Activated CD4-positive, alpha-beta T cell treated with anti-CD3 and anti-CD28 coated beads, Interleukin-10, Interleukin-2, amounts not matched to agents 100 ng/mL and 50 ng/mL, durations not matched to agents 16 hours and 8 hours (primary cell): Measurements from ENCODE around the gene DGKG.
A peak's percentile ranks its signal among the peaks of the same experiment; 100 is the strongest.

ENCODE experiments used
- DNase-seq: peaks from one replicate; pipeline ENCODE4 v3.0.0-alpha.2; 2020

Gene DGKG

GRCh38 chr3:186361762-186362536 lies at the start of gene DGKG:
Gene DGKG (minus strand): TSS chr3:186362234. CDS start chr3:186320459, 41,775 bp downstream.
- DNase-seq = peak; percentile 59

DNA sequence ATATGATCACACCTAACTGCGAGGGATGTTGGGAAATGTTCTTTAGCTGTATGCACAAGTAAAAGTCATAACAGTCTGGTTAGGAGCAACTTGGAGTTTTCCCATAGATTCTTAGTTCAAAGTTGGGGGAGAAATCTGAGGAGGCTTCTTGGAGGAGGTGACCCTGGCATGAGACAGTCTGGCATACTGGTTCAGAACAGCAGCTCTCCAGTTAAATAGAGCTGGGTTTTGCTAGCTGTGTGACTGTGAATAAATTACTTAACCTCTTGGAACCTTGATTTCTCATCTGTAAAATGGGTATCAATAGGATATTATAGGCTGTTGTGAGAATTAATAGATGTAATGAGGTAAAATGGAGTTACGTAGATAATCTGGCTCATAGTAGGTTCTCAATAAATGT lies 49.1 kb upstream of the DGKG start:
- DNase-seq = no peak

DNA sequence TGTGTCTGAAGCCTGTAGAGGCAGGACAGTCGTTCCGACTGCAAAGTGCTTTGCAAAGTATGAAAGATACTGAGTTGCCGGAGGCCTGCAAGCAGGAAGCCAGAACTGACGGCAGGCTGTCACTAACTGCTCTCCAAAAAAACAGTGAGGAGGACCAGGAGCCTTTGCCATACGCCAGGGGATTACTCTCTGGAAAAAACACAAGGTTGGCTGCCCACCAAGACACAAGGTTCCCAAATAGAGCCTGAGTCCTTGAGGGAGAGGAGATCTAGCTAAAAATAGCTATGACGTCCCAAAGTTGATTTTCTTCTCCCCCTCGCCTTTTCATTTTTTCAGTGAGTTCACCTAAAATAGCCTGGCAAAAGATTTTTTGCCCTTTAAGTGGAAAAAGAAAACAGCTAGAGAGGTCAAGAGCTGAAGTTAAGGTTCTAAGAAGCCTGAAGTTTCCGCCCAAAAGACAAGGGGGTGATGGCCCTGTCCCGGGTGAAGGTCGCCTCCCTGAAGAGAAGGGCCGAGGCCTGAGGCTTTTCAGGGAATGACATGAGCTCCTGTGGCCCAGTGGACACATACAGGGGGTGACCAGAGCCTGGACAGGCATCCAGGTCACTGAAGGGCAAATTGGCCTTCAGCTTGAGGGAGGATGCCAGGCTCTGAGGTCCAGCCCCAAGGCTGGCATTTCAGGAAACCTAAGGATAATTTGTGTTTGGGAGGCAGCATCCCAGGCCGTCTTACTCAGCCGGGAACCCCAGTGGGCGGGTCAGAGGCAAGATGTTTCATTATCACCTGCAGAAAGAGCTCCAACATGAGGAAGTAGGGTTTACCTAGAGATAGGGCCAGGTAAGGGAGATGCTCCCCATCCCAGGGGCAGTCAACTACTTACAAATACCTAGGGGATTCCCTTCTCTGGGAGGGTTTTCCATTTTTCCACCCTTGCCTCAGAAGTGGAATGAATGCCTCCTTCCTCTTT lies 44.9 kb upstream of the DGKG start:
- no peak for DNase-seq

GRCh38 chr3:186401556-186401955 lies 39.5 kb upstream of the DGKG start:
- DNase-seq = no peak

DNA sequence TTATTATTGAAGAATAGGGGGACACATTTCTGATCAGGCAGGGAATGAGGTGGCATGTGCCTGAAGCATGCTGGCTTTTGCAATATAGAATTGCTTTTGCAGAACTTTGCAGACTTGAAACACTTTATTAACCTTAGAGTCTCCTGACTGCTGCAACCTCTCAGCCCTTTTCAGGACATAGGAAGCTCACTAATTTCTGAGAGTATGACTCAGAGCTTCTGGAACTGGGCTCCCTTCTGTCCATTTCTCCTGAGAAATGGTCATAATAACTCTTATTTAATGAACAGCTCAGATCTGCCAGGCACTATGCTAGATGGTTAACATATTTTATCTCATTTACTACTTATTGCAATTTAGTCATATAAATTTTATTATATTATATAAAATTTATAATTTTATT lies 38.6 kb upstream of the DGKG start:
- DNase-seq = no peak

GRCh38 chr3:186400026-186400425 lies 38.0 kb upstream of the DGKG start:
- no peak for DNase-seq

- no peak for DNase-seq
Observed at GRCh38 chr3:186394566-186395217, 32.7 kb upstream of the DGKG start.

GRCh38 chr3:186386883-186387560 lies 25.0 kb upstream of the DGKG start:
- peak; percentile 53 for DNase-seq

DNA sequence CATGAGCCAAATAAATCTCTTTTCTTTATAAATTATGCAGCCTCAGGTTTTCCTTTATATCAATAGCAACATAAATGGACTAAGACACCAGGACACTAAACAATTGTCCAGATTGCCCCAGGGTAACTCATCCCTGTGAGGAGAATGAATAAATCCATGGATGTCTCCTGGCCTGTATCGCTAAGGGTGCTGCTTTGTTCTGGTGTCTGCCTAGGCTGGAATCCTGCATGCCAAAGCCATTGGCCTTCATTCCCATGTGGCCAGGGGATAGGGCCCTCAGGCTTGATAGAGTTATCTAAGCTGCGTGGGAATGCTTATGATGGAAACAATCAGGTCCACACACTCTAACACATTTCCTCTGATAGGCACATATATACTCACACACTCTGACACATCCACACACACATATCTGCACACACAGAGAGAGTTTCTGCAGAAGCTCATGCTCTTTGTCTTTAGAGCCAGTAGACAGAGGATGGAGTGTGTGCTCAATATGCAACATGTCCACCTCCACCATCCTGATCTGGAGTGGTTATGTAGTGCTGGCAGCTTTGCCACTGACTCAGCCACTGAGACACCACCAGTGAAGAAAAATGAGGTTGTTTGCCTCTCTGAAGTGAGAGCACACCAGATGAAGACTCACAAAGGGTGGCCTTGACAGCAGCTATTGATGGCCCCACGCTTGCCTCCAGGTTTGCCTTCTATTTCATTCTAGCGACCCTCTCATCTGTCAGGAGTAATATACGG lies 24.0 kb upstream of the DGKG start:
- DNase-seq = no peak

GRCh38 chr3:186383026-186383993 lies 21.3 kb upstream of the DGKG start:
- DNase-seq = no peak

- DNase-seq = no peak
Observed at GRCh38 chr3:186382217-186382885, 20.3 kb upstream of the DGKG start.

DNA sequence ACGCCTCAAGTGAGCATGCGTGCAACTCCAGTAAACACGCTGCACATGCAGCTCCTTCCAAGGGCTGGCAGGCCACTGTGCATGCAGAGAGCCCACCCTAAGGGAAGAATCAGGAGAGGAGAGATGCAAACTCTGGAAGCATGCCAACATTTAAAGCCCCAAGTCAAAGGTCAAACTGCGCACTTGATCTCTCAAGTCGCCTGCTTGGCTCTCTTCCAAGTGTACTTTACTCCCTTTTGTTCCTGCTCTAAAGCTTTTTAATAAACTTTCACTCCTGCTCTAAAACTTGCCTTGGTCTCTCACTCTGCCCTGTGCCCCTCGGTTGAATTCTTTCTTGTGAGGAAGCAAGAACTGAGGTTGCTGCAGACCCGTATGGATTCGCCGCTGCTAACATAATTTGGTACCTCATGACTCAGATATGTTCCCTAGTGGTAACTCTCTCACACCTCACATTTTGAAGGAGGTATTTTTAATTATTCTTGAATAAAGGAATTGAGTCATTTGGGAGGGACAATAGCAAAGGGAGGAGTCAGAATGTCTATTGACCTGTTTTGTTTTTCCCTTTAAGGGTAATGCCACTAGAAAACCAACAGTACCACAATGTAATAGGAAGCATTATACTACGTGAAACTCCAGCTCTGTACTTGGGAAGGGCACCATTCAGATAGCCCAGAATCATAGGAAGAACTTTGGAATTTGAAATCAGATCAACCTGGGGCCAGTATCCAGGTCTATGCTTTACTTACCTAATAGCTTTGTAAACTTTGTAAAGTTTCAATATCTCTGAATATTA lies 19.6 kb upstream of the DGKG start:
- DNase-seq = no peak

- DNase-seq = peak; percentile 27
Observed at GRCh38 chr3:186380622-186381380, 18.8 kb upstream of the DGKG start.

DNA sequence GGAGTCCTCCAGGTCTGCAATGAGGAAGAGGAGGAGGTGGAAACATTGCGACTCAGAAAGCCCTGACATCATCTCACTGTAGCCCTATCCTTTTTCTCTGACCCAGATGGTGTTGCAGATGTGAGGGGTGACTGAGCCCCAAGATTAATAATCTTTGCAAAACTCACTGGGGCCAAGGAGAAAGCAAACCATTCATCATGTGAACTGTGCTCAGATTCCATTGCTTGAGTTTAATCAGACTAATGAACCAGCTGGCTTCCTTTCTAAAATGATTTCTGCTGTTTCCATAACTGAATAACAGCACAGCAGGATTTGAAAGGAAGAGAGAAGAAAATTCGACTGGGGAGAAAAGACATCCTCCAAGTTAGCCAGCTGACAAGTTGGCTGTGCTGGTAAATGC lies 13.4 kb upstream of the DGKG start:
- DNase-seq = no peak

GRCh38 chr3:186374376-186374775 lies 12.3 kb upstream of the DGKG start:
- DNase-seq = no peak

DNA sequence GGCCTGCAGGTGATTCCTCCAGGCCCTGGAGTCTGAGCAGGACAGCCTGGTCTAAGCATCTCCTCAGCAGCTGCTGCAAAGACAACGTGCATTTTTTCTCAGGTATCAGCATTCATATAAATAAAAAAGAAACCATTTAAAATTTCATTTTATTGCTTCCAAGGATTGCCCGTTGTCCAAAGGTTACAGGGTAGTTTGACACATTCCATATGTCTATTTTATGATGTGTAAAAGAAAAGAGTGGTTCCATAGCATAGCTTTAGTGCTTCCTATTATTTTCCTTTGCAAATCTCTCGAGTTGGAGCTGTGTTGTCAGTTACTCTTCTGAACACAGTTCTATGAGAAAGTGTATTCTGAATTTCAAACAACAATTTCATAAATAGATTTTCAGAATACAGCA lies 7.2 kb upstream of the DGKG start:
- no peak for DNase-seq

DNA sequence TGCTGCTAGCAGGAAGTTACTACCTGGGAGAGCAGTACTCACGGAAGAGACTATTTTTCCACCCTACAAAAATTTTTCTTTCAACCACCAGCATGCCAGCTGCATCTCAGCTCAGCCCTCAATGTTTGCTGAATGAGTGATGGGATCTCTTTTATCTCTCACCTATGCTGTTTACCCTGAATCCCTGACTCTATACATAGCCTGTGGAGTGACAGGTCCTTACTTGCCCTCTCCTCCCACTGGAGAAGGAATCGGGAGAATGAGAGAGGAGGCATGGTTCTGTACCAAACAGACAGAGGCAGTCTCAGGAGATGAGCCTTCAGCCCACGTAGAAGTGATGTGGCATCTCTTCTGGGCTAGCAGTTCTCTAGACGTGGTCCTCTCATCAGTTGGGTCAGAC lies 6.7 kb upstream of the DGKG start:
- DNase-seq = no peak

DNA sequence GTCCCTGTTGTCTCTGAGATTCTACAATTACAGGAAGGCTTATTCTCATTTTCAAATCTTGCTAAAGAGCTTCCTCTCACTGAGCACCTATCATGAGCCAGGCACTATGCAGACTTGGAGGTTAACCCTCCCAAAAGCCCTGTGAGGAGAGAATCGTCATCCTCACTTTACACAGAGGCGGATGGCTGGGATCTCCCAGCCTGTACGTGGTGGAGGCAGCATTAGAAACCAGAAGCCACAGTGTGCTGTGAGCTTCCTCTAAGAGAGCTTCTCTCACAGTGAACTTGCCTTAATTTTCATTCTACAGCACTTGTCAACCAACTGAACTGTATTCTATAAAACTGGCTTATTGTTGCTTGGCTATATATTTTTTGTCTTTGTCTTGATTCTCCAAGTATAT lies 6.1 kb upstream of the DGKG start:
- no peak for DNase-seq

DNA sequence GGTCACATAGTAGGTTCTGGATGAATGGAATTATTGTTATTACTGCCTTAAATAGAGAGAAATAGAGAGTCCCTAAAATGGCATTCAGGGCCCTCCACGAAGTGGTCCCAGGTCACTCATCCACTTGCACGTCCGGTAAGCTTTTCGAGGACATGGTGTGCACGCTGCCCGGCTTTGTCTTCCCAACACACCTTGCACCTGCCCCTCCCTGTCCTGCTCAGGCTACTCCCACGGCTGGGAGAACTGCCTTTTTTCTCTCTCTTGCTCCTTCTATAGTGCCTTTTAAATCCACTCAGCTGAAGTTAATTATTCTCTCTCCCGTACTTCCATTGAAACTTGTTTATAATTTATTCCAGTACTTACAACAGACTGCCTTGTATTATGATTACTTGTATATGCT lies 5.6 kb upstream of the DGKG start:
- no peak for DNase-seq
